GM21576 (cell line): ENCODE measurements around the gene TGDS.
"Not testable (repeated sequence)": the region's sequence is repeated elsewhere in the genome, so short reads cannot be mapped to it uniquely, and the experiment has no call there.

Source experiments
- ATAC-seq: cut with Tn5 transposase; IDR thresholded peaks from one replicate; pipeline ENCODE4 v1.9.1; 2021; ENCODE audit warnings: mild to moderate bottlenecking, moderate library complexity; ENCODE audit not compliant: unreplicated experiment

Gene TGDS

DNA sequence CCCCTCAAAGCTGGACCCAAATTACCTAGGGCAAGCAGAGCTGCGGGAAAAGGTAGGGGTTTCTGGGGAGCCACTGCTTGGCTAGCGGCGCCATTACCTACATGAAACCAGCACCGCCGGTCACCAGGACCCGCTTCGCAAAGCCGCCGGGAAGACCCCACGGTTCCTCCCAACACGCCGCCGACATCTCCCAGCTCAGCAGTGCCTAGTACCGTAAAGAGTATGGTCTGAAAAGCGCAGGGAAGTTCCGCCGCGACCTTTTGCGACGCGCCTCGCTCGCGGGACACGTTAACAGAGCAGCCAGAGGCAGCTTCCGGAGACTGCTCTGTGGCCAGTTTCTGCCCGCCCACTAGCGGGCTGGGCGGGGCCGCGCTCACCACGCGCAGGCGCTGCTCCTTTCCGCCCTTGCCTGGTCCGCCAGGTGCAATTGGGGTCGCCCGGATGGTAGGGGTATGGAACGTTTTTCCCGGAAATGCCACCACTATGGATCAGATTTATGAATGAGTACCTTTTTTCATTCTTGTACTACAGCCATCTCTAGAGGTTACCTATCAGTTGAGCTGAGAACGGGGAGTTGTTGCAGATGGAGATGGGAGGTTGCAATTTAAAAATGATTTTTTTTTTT, at the start of gene TGDS:
TGDS (minus strand) TSS at position 203 of the 625 bp plus-strand sequence; CDS start at position 187, 16 bp downstream.
- ATAC-seq = peak; percentile 97

GRCh38 chr13:94641409-94641941, 45.5 kb upstream of the TGDS start:
- ATAC-seq = no peak

GRCh38 chr13:94640721-94641120, 44.8 kb upstream of the TGDS start:
- ATAC-seq = no peak

- not testable (repeated sequence) for ATAC-seq
Measured at GRCh38 chr13:94637677-94638076, 41.7 kb upstream of the TGDS start.

GRCh38 chr13:94636942-94637578, 41.1 kb upstream of the TGDS start:
- no peak for ATAC-seq

DNA sequence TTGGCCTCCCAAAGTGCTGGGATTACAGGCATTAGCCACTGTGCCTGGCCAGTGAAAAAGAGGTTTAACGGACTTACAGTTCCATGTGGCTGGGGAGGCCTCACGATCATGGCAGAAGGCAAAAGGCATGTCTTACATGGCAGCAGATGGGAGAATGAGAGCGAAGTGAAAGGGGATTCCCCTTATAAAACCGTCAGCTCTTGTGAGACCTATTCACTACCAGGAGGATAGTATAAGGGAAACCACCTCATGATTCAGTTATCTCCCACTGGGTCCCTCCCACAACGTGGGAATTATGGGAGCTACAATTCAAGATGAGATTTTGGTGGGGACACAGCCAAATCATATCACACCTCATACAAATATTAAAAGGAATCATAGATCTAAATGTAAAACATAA, 40.1 kb upstream of the TGDS start:
- ATAC-seq = not testable (repeated sequence)

DNA sequence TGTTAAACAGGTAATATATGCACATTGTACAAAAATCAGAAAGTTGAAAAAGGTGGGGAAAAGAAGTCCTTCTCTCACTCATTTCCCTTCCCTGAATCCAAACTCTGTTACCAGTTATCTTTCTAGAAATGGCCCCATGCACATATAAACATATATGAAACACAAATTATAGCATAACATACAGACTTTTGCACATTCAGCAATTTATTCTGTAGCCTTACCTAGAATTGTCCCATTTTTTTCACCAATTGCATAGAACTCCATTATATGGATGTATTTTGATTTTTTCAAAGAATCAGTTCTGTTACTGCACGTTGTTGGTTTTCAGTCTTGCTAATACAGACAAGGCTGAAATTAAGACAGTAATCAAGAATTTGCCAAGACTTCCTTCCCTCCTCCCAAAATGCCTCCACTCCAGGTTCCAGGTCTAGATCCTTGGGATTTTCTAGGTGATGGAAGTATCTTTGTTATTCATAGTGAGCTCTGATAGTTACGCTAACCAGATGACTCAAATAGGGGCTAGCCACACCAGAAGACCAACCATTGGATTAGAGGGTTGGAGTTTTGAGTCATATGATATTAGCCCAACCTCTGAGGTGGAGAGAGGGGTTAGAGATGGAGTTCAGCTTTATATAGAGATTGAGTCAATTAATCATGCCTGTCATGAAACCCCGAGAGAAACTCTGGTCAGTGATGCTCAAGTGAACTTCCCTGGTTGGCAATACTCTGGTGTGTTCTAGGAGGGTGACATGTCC, 36.5 kb upstream of the TGDS start:
- ATAC-seq = no peak

DNA sequence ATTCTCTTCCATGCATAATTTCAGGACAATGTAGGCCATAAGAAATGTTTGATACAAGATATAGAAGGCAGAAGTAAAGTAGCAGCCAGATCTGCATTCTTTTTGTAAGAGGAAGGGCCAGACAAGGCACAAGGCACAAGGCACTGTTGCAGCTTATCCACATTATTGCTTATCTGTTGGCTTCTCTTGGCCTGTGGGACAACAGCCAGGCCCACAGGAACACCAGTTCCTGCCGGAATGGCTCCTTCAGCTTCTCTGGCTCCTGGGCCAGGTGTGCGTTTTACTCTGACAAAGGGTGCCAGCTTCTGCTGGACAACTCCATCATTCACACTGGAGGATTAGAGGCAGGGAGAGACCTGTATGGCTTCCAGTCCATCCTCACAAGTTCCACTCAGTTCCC, 34.9 kb upstream of the TGDS start:
- no peak for ATAC-seq

DNA sequence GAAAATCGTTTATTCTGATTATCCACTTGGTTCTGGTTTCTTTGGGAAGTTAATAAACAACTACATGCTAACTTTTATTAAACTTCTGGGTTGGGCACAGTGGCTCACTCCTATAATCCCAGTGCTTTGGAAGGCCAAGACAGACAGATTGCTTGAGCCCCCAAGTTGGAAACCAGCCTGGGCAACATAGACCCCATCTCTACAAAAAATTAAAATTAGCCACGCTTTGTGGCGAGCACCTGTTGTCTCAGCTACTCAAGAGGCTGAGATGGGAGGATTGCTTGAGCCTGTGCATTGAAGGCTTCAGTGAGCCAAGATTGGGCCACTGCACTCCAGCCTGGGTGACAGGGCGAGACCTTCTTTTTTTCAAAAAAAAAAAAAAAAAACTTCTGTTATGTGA, 27.4 kb upstream of the TGDS start:
- ATAC-seq = no peak

DNA sequence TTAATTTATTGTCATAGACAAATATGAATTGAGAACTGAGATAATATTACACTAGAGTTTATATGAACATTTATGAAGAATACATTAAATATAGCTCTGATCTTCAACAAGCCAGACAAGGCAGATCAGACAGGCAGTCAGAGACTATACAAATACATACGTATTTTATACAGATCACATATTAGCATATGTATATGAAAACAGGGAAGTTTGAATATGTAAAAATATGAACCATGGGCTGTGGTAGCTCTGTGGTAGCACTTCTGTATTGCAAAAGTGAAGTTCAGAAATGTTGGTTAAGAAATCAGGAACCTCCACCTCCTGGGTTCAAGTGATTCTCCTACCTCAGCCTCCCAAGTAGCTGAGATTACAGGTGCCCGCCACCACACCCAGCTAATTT, 26.4 kb upstream of the TGDS start:
- no peak for ATAC-seq

DNA sequence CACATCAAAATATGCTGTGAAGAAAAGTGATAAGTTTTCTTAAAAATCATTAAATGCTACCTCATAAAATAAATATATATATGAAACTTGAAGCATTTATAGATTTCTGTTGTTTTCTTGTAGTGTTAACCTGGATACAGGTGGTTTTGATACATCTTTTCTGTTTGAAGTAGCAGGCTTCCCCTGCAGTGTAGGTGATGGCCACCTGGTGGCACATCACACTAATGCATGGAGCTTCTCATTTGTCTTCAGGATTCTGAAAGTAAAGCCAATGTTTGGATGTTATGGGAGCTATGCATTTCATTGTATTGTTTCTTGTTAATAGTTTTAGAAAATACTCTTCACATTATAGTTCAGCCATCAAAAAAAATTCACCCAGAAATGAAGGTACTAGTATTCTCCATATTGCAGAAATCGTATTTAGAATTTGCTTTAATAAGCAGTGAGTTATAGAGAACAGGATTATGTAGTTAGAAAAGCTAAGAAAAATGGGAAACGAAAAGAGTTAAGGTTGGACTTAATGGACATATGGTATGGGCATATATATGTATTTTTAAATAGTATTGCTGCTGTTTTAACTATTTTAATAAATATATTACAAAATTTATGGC, 24.4 kb upstream of the TGDS start:
- peak; percentile 84 for ATAC-seq

GRCh38 chr13:94617389-94618000, 21.5 kb upstream of the TGDS start:
- peak; percentile 54 for ATAC-seq

DNA sequence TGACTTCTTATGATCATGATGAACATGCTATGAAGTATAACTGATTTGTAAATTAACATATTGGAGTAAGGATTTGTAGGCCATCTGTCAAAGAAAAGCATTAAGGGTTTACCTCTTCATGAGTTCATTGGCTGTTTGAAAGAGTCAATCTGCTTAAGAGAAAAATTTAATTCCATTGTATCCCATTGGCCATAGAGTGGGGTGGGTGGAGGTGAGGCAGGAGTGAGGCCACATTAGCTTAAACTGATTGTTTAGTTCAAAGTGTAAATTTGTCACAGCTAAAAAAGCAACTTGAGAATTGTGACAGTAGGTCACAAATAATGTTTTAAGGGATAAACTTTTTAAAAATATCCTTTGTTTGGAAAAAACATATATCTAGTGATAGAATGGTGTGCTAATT, 17.1 kb upstream of the TGDS start:
- no peak for ATAC-seq

DNA sequence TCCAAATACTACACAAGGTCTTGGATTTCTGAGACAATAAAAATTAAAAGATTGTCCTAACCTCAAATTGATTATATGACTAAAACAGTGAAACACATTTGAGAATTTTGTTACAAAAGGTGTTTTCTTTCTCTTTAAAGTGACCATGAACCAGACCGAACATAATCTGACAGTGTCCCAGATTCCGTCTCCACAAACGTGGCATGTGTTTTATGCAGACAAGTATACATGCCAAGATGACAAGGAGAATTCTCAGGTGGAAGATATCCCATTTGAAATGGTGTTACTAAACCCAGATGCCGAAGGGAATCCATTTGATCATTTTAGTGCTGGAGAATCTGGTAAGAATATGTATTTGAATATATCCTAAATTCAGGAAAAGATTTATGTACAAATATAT, 16.1 kb upstream of the TGDS start:
- no peak for ATAC-seq

GRCh38 chr13:94610475-94610874, 14.5 kb upstream of the TGDS start:
- ATAC-seq = no peak

DNA sequence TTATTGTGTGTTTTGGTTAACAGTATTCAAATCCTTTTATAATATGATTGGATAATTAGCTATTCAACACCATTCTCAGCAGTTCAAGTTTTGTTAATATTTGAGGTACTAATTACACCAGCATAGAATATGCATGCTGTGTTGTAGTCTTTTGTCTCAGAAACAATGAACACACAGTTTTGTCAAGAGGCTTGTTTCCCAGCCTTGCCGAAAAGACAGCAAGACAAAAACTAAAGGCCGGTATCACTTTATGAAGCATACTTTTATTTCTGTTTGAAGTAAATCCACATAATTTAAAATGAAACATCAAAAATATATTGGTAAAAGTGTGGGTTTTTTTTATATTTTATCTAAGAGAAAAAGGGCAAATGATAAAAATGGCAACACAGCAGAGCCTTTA, 13.2 kb upstream of the TGDS start:
- ATAC-seq = no peak

GRCh38 chr13:94608586-94608985, 12.6 kb upstream of the TGDS start:
- no peak for ATAC-seq

DNA sequence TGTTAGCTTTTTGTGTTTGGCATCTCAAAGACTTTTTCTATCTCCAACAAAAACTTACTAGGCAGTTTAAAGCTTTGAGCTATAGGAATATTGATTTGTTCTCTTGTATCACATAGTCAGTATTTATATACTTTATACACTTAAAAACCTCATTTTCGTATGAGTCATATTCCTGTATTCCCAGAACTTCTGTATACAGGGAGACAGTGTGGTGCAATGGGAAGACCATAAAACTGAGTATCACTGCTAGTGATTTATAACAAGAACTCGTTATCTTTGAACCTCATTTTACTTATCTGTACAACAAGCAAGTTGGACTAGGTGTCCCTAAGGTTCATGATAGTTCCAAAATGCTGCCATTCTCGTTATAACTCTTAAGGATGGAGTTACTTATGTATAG, 12.0 kb upstream of the TGDS start:
- no peak for ATAC-seq

DNA sequence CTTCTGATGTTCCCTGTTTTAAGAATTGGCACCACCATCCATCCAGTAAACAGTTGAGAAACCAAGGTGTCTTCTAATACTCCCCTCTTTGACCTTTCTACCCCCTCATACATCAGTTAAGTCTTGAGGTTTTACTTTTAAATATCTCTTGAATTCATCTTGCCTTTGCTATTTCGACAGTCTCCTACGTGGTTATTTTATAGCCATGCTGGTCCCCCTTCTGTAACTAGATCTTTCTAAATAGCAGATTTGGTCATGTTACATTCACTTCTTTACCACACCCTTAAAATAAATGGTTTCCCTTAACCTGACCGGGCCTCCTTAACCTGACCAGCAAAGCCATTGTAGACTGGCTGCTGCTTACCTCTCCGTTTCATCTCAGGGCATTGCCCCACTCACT, 11.1 kb upstream of the TGDS start:
- ATAC-seq = no peak

DNA sequence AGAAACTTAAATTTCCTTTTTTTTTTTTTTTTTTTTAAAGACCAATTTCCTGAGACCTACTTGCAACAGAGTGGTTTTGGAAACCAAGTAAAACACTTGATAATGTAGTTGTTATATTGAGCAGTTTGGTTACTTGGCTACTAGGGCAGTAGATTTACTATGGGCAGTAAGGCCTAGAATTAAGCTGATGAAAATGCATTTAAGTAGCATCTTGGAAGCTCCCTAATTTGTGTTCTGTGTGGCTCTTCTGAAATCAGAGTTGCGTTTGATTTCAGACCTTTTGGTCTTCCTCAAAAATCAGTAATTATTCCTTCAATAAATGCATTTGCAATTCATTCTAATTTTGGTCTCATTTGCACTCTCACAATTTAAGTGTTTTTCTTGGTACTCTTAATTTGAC, 6.5 kb upstream of the TGDS start:
- no peak for ATAC-seq
